Measurements from ENCODE around the gene TPPP3.

- TF ChIP-seq CREB5 (CRISPR knock-in tag; IDR thresholded peaks at IDR 0.05; ENCODE audit: low read depth) = no peak
- TF ChIP-seq ZFP3 (CRISPR knock-in tag; IDR thresholded peaks at IDR 0.05) = no peak
- no peak for TF ChIP-seq ARNTL (CRISPR knock-in tag; IDR thresholded peaks at IDR 0.05; ENCODE audit: borderline replicate concordance, low read depth)
- TF ChIP-seq ZFP30 (CRISPR knock-in tag; IDR thresholded peaks at IDR 0.05) = no peak
- no peak for TF ChIP-seq SNAI2 (CRISPR knock-in tag; IDR thresholded peaks at IDR 0.05)
These were observed 8.4 kb downstream of the TPPP3 start for GRCh38 chr16:67384778-67385510.

All from SK-N-SH treated with all-trans-retinoic acid at 6 μM for 48 hours (cell line).